Measurements from ENCODE around the gene DCANP1. TPM values are rescaled to one million over a fixed set of nuclear protein-coding genes. Genes with fewer than 3 reads are reported as not detected.

Gene DCANP1
- total and polyA plus RNA-seq, 10 of the 15 experiments (the other 5 are each of a cell fraction or from before 2014, with no cell fraction given) = 0.01 TPM; not detected in 9

- TF ChIP-seq TBL1XR1 (IDR thresholded peaks at IDR 0.05; ENCODE audit: low read depth, low read length) (no peak), ZNF207 (IDR thresholded peaks at IDR 0.05; ENCODE audit: borderline replicate concordance) (no peak), RBBP5 (conservative IDR thresholded peaks at IDR 0.05) (no peak), ZNF622 (IDR thresholded peaks at IDR 0.05) (no peak), MTA2 (IDR thresholded peaks at IDR 0.05; ENCODE audit: low read depth) (no peak), HDGF (IDR thresholded peaks at IDR 0.05) (no peak), TCF7 (IDR thresholded peaks at IDR 0.05; ENCODE audit: borderline replicate concordance) (no peak)
- TF ChIP-seq, protein P1, sequence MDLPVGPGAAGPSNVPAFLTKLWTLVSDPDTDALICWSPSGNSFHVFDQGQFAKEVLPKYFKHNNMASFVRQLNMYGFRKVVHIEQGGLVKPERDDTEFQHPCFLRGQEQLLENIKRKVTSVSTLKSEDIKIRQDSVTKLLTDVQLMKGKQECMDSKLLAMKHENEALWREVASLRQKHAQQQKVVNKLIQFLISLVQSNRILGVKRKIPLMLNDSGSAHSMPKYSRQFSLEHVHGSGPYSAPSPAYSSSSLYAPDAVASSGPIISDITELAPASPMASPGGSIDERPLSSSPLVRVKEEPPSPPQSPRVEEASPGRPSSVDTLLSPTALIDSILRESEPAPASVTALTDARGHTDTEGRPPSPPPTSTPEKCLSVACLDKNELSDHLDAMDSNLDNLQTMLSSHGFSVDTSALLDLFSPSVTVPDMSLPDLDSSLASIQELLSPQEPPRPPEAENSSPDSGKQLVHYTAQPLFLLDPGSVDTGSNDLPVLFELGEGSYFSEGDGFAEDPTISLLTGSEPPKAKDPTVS (IDR thresholded peaks at IDR 0.05; ENCODE audit: low read depth, low read length) = no peak
- TF ChIP-seq, protein P2, sequence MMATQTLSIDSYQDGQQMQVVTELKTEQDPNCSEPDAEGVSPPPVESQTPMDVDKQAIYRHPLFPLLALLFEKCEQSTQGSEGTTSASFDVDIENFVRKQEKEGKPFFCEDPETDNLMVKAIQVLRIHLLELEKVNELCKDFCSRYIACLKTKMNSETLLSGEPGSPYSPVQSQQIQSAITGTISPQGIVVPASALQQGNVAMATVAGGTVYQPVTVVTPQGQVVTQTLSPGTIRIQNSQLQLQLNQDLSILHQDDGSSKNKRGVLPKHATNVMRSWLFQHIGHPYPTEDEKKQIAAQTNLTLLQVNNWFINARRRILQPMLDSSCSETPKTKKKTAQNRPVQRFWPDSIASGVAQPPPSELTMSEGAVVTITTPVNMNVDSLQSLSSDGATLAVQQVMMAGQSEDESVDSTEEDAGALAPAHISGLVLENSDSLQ (IDR thresholded peaks at IDR 0.05) = no peak
- TF ChIP-seq, protein P3, sequence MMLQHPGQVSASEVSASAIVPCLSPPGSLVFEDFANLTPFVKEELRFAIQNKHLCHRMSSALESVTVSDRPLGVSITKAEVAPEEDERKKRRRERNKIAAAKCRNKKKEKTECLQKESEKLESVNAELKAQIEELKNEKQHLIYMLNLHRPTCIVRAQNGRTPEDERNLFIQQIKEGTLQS (IDR thresholded peaks at IDR 0.05; ENCODE audit: borderline replicate concordance, extremely low read depth, low read depth, low read length) = no peak
Measured at GRCh38 chr5:135439231-135440205, 7.6 kb downstream of the DCANP1 start (continued).

All from GM12878 (cell line).